Neural crest cell (in vitro differentiated cells): ENCODE data around the gene SCYL1. TPM values are rescaled to one million over a fixed set of nuclear protein-coding genes. Genes with fewer than 3 reads are reported as not detected.

ENCODE experiments used
- DNase-seq: peaks from one replicate; pipeline ENCODE4 v3.0.0; 2021; ENCODE audit warnings: low read depth, mixed read lengths, low spot score
- H3K27ac Mint-ChIP-seq: one replicate; pipeline ENCODE4 v1.8.0; 2021; ENCODE audit warnings: mild to moderate bottlenecking, mixed read lengths; ENCODE audit not compliant: unreplicated experiment
- H3K27me3 Mint-ChIP-seq: 2 replicates; pipeline ENCODE4 v1.8.0; 2021; ENCODE audit warnings: low read depth, mild to moderate bottlenecking, mixed read lengths
- H3K36me3 Mint-ChIP-seq: 2 replicates; pipeline ENCODE4 v1.8.0; 2021; ENCODE audit warnings: low read depth, mild to moderate bottlenecking, mixed read lengths
- H3K4me1 Mint-ChIP-seq: 2 replicates; pipeline ENCODE4 v1.8.0; 2021; ENCODE audit warnings: mixed read lengths
- H3K4me3 Mint-ChIP-seq: one replicate; pipeline ENCODE4 v1.8.0; 2021; ENCODE audit warnings: mild to moderate bottlenecking, mixed read lengths
- H3K9me3 Mint-ChIP-seq: 2 replicates; pipeline ENCODE4 v1.8.0; 2021; ENCODE audit warnings: mixed read lengths
- total RNA-seq: library from RNA; stranded (reverse); gene quantifications from 2 replicates; pipeline ENCODE4 v1.2.1, GENCODE V29; 2021
- TF ChIP-seq, protein P1 (sequence below): fragments of 200-600 bp; sonication (generic); conservative IDR thresholded peaks from 2 replicates; pipeline ENCODE4 v1.5.0; 2021; ENCODE audit warnings: antibody characterized with exemption, mild to moderate bottlenecking

The SCYL1 gene
- total RNA-seq, 1 donor from 2014 or later: 68.8 TPM

DNA sequence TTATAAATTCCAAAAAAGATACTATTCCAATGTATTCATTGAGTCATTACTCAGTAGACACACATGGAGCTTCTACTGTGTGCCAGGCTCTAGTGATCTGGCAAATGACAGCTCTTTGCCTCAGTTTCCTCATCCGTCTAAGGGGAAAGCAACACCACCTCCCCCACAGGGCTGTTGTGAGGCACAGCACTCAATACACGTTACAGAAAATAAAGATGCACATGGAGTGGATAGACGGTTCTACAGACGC is 32.6 kb upstream of the SCYL1 start:
- TF ChIP-seq, protein P1, sequence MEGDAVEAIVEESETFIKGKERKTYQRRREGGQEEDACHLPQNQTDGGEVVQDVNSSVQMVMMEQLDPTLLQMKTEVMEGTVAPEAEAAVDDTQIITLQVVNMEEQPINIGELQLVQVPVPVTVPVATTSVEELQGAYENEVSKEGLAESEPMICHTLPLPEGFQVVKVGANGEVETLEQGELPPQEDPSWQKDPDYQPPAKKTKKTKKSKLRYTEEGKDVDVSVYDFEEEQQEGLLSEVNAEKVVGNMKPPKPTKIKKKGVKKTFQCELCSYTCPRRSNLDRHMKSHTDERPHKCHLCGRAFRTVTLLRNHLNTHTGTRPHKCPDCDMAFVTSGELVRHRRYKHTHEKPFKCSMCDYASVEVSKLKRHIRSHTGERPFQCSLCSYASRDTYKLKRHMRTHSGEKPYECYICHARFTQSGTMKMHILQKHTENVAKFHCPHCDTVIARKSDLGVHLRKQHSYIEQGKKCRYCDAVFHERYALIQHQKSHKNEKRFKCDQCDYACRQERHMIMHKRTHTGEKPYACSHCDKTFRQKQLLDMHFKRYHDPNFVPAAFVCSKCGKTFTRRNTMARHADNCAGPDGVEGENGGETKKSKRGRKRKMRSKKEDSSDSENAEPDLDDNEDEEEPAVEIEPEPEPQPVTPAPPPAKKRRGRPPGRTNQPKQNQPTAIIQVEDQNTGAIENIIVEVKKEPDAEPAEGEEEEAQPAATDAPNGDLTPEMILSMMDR: no peak
- Mint-ChIP-seq H3K27ac (peak overlapping the region; percentile 84), H3K27me3 (peaks cover 6% of the 10 kb centered on the region), H3K4me1 (peaks cover 89% of the 10 kb centered on the region), H3K4me3 (peak overlapping the region; percentile 85), H3K9me3 (no peaks in the 10 kb centered on the region), H3K36me3 (no peaks in the 10 kb centered on the region)
- no peak for DNase-seq

DNA sequence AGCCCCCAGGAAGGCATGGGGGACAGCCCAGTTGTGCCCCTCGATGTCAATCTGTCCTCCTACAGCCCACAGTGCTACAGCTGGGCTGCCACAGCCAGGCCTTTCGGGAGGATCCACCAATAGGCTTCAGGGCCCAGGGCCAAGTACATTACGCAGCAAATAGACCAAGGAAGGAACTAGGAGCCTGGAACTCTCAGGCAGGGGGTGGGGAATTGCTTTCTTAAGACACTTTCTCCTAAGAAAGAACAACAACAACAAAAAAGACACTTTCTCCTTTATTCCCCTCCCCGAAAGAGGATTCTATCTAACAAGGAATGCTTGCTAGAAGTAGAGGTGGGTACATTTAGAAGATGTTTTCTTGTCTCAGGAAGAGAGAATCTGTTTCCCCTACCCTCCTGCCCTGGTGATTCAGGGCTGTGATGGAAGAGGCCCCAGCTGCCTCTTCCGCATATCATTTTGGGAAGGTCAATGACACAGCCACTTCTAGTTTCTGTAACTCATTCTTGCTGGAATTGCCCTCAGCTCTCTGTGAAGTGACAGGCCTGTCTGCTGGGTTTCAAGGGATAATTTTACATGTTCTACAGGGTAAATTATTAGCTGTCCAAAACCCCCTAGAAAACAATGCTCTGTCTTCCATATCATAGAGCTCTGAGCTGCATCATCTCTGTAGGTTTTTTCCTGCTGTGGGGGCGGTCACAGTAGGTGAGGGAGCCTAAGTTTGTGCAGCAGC is 32.1 kb upstream of the SCYL1 start:
- H3K27ac Mint-ChIP-seq: peak overlapping the region; percentile 84
- no peaks in the 10 kb centered on the region for H3K9me3 Mint-ChIP-seq
- peaks cover 7% of the 10 kb centered on the region for H3K27me3 Mint-ChIP-seq
- H3K4me3 Mint-ChIP-seq: peak overlapping the region; percentile 85
- peaks cover 85% of the 10 kb centered on the region for H3K4me1 Mint-ChIP-seq
- H3K36me3 Mint-ChIP-seq: no peaks in the 10 kb centered on the region
- TF ChIP-seq, protein P1: no peak
- DNase-seq: no peak

DNA sequence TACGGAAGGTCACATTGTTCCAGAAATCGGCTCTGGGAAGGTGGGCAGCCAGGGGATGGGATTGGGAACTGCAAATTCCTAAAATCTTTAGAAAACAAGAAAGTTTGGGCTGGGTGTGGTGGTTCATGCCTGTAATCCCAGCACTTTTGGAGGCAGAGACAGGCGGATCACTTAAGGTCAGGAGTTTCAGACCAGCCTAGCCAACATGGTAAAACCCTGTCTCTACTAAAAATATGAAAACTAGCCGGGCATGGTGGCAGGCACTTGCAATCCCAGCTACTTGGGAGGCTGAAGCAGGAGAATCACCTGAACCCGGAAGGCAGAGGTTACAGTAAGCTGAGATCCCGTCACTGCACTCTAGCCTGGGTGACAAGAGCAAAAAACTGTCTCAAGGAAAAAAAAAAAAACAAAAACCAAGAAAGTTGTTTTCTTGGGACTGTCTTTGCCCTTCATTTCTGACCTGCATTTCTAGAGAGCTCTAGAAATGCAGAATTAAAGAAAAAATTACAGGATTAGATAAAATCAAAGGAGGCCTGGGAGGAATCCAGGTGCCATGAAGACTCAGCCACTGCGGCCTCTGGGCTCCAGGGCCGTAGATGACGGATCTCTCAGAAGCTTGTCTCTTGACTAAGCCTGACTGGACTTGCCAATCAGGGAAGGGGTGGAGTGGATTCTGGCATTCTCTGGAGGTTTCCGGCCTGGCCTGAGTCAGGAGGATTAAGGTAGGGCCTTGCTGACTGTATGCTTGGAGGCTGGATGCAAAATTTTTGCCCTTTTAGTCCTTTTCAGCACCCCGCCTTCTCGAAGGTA is 31.3 kb upstream of the SCYL1 start:
- H3K4me3 Mint-ChIP-seq: peak overlapping the region; percentile 85
- no peak for DNase-seq

DNA sequence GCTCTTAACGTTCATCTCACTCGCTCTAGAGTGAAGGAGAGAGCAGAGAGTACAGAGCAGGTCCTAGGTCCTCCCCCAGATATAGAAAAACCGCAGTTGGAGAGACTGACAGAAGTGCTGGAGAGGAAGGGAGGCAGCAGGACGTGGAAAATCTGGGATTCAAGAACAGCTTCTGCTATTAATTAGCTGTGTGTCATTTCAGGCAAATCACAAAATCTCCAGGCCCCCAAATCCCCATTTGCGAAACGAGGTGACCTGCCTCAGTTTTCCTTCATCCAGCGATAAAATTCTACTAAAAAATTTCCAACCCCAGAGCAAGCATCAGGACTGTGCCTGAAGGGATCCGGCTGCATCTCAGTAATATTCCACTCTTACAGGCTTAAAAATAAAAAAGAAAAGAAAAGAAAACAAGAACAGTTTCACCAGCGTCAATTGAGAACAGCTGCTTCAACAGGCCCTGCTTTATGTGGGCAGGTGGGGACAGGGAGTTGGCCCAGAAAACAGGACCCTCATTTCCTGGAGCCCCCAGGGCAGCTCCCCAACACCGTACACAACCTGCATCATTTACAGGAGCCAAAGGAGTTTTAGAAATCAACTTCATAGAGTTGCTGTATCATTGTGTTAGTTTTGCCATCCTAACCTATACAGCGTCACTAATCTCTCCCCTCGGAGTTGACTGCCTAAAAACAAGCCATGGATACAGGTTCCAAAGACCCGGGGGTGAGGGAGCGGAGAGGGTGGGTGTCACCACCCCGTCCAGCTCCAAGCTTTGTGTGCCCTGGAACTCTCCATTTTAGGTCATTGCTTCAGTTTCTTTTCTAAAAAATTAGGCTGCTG is 28.4 kb upstream of the SCYL1 start:
- no peak overlapping the region for H3K4me3 Mint-ChIP-seq
- H3K27me3 Mint-ChIP-seq: peaks cover 7% of the 10 kb centered on the region
- no peaks in the 10 kb centered on the region for H3K36me3 Mint-ChIP-seq
- H3K9me3 Mint-ChIP-seq: no peaks in the 10 kb centered on the region
- peak overlapping the region; percentile 92 for H3K27ac Mint-ChIP-seq
- TF ChIP-seq, protein P1: no peak
- peaks cover 59% of the 10 kb centered on the region for H3K4me1 Mint-ChIP-seq
- no peak for DNase-seq

More for the DNA sequence above, 31.3 kb upstream of the SCYL1 start:
- Mint-ChIP-seq H3K27ac (peak overlapping the region; percentile 84), H3K36me3 (no peaks in the 10 kb centered on the region), H3K4me1 (peaks cover 83% of the 10 kb centered on the region), H3K27me3 (peaks cover 7% of the 10 kb centered on the region), H3K9me3 (no peaks in the 10 kb centered on the region)
- TF ChIP-seq, protein P1: no peak

DNA sequence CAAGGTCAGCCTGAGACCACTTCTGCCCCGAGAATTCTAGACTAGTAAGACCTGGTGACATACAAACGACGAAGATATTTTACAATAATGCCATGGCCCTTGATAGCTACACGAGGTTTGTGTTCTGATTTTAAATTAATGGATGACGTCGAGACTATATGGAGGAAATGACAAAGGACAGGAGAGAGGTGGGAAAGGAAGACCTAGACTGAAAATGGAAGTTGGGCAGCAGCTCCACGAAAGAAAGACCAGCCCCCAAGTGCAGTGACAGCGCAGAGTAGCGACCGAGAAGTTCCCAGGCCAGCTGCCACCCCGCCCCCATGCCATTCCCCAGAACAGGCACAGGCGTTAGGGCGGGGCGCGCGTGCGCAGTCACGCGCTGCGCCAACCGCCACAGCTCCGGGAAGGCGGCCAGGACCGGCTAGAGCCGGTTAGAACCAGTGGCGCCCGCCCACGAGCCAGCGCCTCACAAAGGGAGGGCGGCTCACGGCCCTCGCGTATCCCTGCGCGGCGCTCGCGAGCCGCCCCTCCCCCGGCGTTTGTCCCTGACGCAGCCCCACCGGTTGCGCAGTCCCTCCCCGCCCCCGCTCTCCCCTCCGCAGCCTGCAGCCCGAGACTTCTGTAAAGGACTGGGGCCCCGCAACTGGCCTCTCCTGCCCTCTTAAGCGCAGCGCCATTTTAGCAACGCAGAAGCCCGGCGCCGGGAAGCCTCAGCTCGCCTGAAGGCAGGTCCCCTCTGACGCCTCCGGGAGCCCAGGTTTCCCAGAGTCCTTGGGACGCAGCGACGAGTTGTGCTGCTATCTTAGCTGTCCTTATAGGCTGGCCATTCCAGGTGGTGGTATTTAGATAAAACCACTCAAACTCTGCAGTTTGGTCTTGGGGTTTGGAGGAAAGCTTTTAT is 27.5 kb upstream of the SCYL1 start:
- peak; percentile 98 for DNase-seq
- peaks cover 7% of the 10 kb centered on the region for H3K27me3 Mint-ChIP-seq
- no peak overlapping the region for H3K4me3 Mint-ChIP-seq
- H3K27ac Mint-ChIP-seq: peak overlapping the region; percentile 92
- no peaks in the 10 kb centered on the region for H3K36me3 Mint-ChIP-seq
- peaks cover 58% of the 10 kb centered on the region for H3K4me1 Mint-ChIP-seq
- TF ChIP-seq, protein P1: no peak
- no peaks in the 10 kb centered on the region for H3K9me3 Mint-ChIP-seq
